ENCODE measurements around the gene TSEN54. TPM values are rescaled to one million over a fixed set of nuclear protein-coding genes. Genes with fewer than 3 reads are reported as not detected.

The TSEN54 gene
- total RNA-seq, 1 donor from 2014 or later = 61.7 TPM

- Mint-ChIP-seq H3K9me3 (no peaks in the 10 kb centered on the region), H3K36me3 (ENCODE audit: low read depth) (no peaks in the 10 kb centered on the region), H3K4me1 (no peaks in the 10 kb centered on the region), H3K27ac (peak overlapping the region; percentile 20), H3K27me3 (no peaks in the 10 kb centered on the region), H3K4me3 (no peak overlapping the region)
- DNase-seq = no peak
- intact Hi-C loops (cut with micrococcal nuclease) = no loop called here
Observed at GRCh38 chr17:75558666-75559530, 42.6 kb downstream of the TSEN54 start.

- no peaks in the 10 kb centered on the region for H3K27me3 Mint-ChIP-seq
- H3K27ac Mint-ChIP-seq = no peak overlapping the region
- no peaks in the 10 kb centered on the region for H3K36me3 Mint-ChIP-seq (ENCODE audit: low read depth)
- intact Hi-C loops (cut with micrococcal nuclease) = no loop called here
- no peak for DNase-seq
- no peak overlapping the region for H3K4me3 Mint-ChIP-seq
- no peaks in the 10 kb centered on the region for H3K4me1 Mint-ChIP-seq
- H3K9me3 Mint-ChIP-seq = no peaks in the 10 kb centered on the region
Observed at GRCh38 chr17:75559958-75560533, 43.7 kb downstream of the TSEN54 start.

DNA sequence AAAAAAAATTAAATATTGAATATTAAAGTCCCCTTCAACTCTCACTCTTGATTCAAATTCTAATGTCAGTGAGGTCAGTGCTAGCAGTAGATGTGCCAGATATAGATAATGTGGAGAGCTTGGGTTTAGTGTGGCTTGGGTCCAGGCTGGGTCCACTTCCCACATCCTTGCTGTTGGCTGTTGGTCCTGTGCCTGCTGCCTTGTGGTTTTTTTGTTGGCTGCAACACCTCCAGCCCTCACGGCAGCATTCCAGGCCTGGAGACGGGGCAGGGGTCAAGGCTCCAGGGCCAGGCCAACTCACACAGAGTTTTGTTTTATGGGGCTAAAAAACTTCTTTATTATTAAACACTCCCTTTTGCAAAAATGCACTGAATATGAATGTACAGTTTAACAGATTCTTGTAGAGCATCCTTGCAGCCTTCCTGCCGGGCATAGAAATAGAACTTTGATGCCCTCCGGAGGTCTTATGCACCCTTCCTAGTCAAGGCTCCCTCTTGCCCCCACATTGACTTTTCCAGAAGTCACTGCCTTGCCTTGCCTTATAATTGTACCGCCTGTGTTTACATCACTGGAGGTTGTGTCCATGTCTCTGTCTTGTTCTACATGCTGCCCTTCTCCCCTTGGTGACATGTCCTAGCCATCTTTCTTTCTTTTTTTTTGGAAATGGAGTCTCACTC, 45.7 kb downstream of the TSEN54 start:
- Mint-ChIP-seq H3K4me1 (no peaks in the 10 kb centered on the region), H3K27me3 (peaks cover 2% of the 10 kb centered on the region), H3K36me3 (ENCODE audit: low read depth) (no peaks in the 10 kb centered on the region), H3K4me3 (no peak overlapping the region), H3K9me3 (no peaks in the 10 kb centered on the region), H3K27ac (no peak overlapping the region)
- DNase-seq = no peak
- intact Hi-C loops (cut with micrococcal nuclease) = no loop called here

GRCh38 chr17:75563063-75563758, 46.9 kb downstream of the TSEN54 start:
- no peaks in the 10 kb centered on the region for H3K36me3 Mint-ChIP-seq (ENCODE audit: low read depth)
- DNase-seq = no peak
- intact Hi-C loops (cut with micrococcal nuclease) = no loop called here
- no peaks in the 10 kb centered on the region for H3K9me3 Mint-ChIP-seq
- no peak overlapping the region for H3K4me3 Mint-ChIP-seq
- H3K4me1 Mint-ChIP-seq = no peaks in the 10 kb centered on the region
- peaks cover 2% of the 10 kb centered on the region for H3K27me3 Mint-ChIP-seq
- no peak overlapping the region for H3K27ac Mint-ChIP-seq

GRCh38 chr17:75564195-75564594, 47.9 kb downstream of the TSEN54 start:
- no peak for DNase-seq
- H3K4me3 Mint-ChIP-seq = no peak overlapping the region
- H3K27ac Mint-ChIP-seq = no peak overlapping the region
- H3K27me3 Mint-ChIP-seq = peaks cover 2% of the 10 kb centered on the region
- H3K36me3 Mint-ChIP-seq (ENCODE audit: low read depth) = no peaks in the 10 kb centered on the region
- intact Hi-C loops (cut with micrococcal nuclease) = no loop called here
- H3K4me1 Mint-ChIP-seq = no peaks in the 10 kb centered on the region
- no peaks in the 10 kb centered on the region for H3K9me3 Mint-ChIP-seq

- Mint-ChIP-seq H3K36me3 (ENCODE audit: low read depth) (no peaks in the 10 kb centered on the region), H3K4me3 (no peak overlapping the region), H3K4me1 (no peaks in the 10 kb centered on the region), H3K27me3 (peaks cover 2% of the 10 kb centered on the region), H3K27ac (no peak overlapping the region), H3K9me3 (no peaks in the 10 kb centered on the region)
- intact Hi-C loops (cut with micrococcal nuclease) = no loop called here
- no peak for DNase-seq
Observed at GRCh38 chr17:75565066-75565465, 48.7 kb downstream of the TSEN54 start.

GRCh38 chr17:75565618-75566017, 49.3 kb downstream of the TSEN54 start:
- no peaks in the 10 kb centered on the region for H3K4me1 Mint-ChIP-seq
- intact Hi-C loops (cut with micrococcal nuclease) = no loop called here
- no peak overlapping the region for H3K4me3 Mint-ChIP-seq
- H3K9me3 Mint-ChIP-seq = no peaks in the 10 kb centered on the region
- H3K36me3 Mint-ChIP-seq (ENCODE audit: low read depth) = no peaks in the 10 kb centered on the region
- peaks cover 2% of the 10 kb centered on the region for H3K27me3 Mint-ChIP-seq
- no peak for DNase-seq
- H3K27ac Mint-ChIP-seq = no peak overlapping the region

DNA sequence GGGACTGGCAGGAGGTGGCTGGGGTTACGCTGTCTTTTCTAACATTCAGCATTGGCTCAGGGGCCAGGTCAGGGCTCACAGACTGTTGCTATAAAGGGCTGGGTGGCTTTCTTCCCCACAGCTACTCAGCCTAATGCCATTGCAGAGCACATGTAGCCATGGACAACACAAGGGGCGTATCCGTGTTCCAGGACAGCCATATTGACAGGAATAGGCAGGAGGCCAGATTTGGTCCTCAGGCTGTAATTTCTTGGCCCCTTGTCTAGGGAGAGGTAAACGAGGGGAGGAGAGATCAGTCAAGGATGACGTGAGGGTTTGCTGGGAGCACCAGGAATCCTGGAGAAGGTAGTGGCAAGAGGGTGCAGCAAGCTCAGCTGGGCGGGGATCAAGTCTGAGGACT, 50.1 kb downstream of the TSEN54 start:
- Mint-ChIP-seq H3K4me1 (peaks cover 4% of the 10 kb centered on the region), H3K4me3 (no peak overlapping the region), H3K27ac (no peak overlapping the region)

DNA sequence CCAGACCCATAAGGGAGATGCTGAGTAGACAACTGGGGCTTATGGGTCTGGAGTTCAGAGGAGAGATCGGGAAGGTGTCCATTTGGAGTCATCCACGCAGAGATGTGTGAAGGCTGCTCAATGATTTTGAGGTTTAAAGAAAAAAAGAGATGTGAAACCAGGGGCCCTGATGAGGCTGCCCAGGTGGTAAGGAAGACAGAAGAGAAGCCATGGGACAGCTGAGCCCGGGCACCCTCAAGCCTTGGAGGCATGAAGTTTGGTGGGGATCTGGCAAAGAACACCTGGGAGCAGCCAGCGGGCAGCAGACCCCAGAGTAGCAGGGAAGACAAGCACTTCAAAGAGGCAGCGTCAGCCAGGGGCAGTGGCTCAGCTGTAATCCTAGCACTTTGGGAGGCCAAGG, 50.5 kb downstream of the TSEN54 start:
- Mint-ChIP-seq H3K27ac (no peak overlapping the region), H3K9me3 (no peaks in the 10 kb centered on the region), H3K4me1 (peaks cover 5% of the 10 kb centered on the region), H3K4me3 (no peak overlapping the region), H3K36me3 (ENCODE audit: low read depth) (no peaks in the 10 kb centered on the region), H3K27me3 (peaks cover 2% of the 10 kb centered on the region)
- DNase-seq = no peak
- intact Hi-C loops (cut with micrococcal nuclease) = no loop called here

More for the DNA sequence above, 50.1 kb downstream of the TSEN54 start:
- H3K9me3 Mint-ChIP-seq = no peaks in the 10 kb centered on the region
- no peaks in the 10 kb centered on the region for H3K36me3 Mint-ChIP-seq (ENCODE audit: low read depth)
- DNase-seq = no peak
- H3K27me3 Mint-ChIP-seq = peaks cover 2% of the 10 kb centered on the region
- intact Hi-C loops (cut with micrococcal nuclease) = no loop called here

DNA sequence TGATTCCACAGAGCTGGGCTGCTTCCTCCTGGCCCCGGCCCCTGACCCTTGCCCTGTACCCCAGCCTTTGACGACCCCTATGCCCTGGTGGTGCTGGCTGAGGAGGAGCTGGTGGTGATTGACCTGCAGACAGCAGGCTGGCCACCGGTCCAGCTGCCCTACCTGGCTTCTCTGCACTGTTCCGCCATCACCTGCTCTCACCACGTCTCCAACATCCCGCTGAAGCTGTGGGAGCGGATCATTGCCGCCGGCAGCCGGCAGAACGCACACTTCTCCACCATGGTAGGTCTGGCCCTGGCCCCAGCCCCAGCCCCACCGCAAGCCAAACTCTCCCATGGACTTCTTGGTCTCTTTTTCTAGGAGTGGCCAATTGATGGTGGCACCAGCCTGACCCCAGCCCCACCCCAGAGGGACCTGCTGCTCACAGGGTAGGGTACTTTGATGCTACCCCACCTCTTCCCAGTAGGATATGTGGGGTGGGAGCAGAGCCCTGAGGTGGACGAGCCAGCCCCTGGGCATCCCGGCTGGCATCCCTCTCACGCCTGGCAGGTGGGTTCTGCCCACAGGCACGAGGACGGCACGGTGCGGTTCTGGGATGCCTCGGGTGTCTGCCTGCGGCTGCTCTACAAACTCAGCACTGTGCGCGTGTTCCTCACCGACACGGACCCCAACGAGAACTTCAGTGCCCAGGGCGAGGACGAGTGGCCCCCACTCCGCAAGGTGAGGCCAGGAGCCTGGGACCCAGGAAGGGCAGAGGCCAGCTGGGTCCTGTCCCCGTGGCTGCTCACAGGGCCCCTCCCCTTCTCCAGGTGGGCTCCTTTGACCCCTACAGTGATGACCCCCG, 52.3 kb downstream of the TSEN54 start:
- Mint-ChIP-seq H3K27ac (no peak overlapping the region), H3K9me3 (no peaks in the 10 kb centered on the region), H3K27me3 (peaks cover 2% of the 10 kb centered on the region), H3K4me3 (no peak overlapping the region), H3K4me1 (peaks cover 5% of the 10 kb centered on the region), H3K36me3 (ENCODE audit: low read depth) (no peaks in the 10 kb centered on the region)
- DNase-seq = no peak
- intact Hi-C loops (cut with micrococcal nuclease) = no loop called here

DNA sequence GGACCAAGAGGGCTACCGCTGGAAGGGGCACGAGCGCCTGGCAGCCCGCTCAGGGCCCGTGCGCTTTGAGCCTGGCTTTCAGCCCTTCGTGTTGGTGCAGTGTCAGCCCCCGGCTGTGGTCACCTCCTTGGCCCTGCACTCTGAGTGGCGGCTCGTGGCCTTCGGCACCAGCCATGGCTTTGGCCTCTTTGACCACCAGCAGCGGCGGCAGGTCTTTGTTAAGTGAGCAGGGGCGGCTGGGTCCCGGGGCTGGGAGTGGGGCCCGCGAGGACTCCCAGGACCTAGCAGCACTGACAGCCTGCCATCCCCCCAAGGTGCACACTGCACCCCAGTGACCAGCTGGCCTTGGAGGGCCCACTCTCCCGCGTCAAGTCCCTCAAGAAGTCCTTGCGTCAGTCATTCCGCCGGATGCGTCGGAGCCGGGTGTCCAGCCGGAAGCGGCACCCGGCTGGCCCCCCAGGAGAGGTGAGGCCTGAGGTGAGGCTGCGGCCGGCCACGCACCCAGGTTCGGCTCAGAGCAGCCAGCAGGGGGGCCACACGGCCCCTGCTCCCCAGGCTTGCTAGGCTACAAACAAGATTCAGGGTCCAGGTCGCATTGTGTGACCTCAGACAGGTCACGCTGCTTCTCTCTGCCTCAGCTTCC, 53.8 kb downstream of the TSEN54 start:
- H3K36me3 Mint-ChIP-seq (ENCODE audit: low read depth) = no peaks in the 10 kb centered on the region
- intact Hi-C loops (cut with micrococcal nuclease) = no loop called here
- H3K27ac Mint-ChIP-seq = no peak overlapping the region
- no peak overlapping the region for H3K4me3 Mint-ChIP-seq
- peaks cover 5% of the 10 kb centered on the region for H3K4me1 Mint-ChIP-seq
- no peak for DNase-seq
- no peaks in the 10 kb centered on the region for H3K9me3 Mint-ChIP-seq
- H3K27me3 Mint-ChIP-seq = peaks cover 2% of the 10 kb centered on the region

- no peak for DNase-seq
- Mint-ChIP-seq H3K9me3 (no peaks in the 10 kb centered on the region), H3K4me3 (no peak overlapping the region), H3K27me3 (peaks cover 2% of the 10 kb centered on the region), H3K27ac (peak overlapping the region; percentile 20), H3K4me1 (peaks cover 5% of the 10 kb centered on the region), H3K36me3 (ENCODE audit: low read depth) (no peaks in the 10 kb centered on the region)
- intact Hi-C loops (cut with micrococcal nuclease) = no loop called here
Observed at GRCh38 chr17:75570772-75571171, 54.4 kb downstream of the TSEN54 start.

All from activated CD4-positive, alpha-beta T cell treated with anti-CD3 and anti-CD28 coated beads, Interleukin-2, amount 10 ng/mL, durations not matched to agents 24 days and 14 days (primary cell).